GM12892 (cell line): ENCODE results near the gene RGS16.

ENCODE experiments used
- POLR2A ChIP-seq: IDR thresholded peaks from 2 replicates; pipeline ENCODE4 v1.6.1; 2011; ENCODE audit warnings: low read depth, low read length, control low read depth
- POLR2AphosphoS5 ChIP-seq: IDR thresholded peaks from 2 replicates; pipeline ENCODE4 v1.6.1; 2011; ENCODE audit warnings: low read depth, low read length, control low read depth

GRCh38 chr1:182634306-182635072 is 30.3 kb upstream of the RGS16 start:
- no peak for TF ChIP-seq POLR2A
- no peak for TF ChIP-seq POLR2AphosphoS5
